ENCODE data around the gene C1QB. TPM values are rescaled to one million over a fixed set of nuclear protein-coding genes. Genes with fewer than 3 reads are reported as not detected.

The C1QB gene
- total and polyA plus RNA-seq, 2 of the 8 experiments (the other 6 are each of a cell fraction or from before 2014, with no cell fraction given): not detected

GRCh38 chr1:22660716-22661241 lies 7.7 kb downstream of the C1QB start:
- Histone ChIP-seq H4K20me1 (replicated peaks in 1 of 2; ENCODE audit: control insufficient read depth in 1 of 2, insufficient read depth in 2 of 2, low read length in 2 of 2) (peaks cover 0 to 7% of the 10 kb centered on the region in 2 experiments), H3K9ac (replicated peaks in 1 of 4; ENCODE audit: extremely low read depth in 1 of 4, low read depth in 3 of 4, low read length in 3 of 4) (no peak overlapping the region), H3K56ac (replicated peaks; ENCODE audit: insufficient read length, low read depth, low read length) (no peak overlapping the region), H2BK5ac (ENCODE audit: low read depth, low read length) (no peak overlapping the region), H3K9me3 (ENCODE audit: insufficient read depth in 2 of 2, low read depth in 1 of 2, low read length in 1 of 2) (no peaks in the 10 kb centered on the region), H3K79me2 (ENCODE audit: control insufficient read depth in 1 of 2, insufficient read depth in 2 of 2, low read length in 2 of 2) (no peaks in the 10 kb centered on the region), H3K4ac (replicated peaks; ENCODE audit: insufficient read length, low read depth, low read length) (no peak overlapping the region), H2BK120ac (replicated peaks; ENCODE audit: low read depth, low read length) (no peak overlapping the region), H3K14ac (ENCODE audit: insufficient read length) (no peak overlapping the region), H4K5ac (ENCODE audit: insufficient read length, low read depth, low read length) (no peak overlapping the region), H3K79me1 (ENCODE audit: low read depth, low read length) (no peaks in the 10 kb centered on the region), H3K4me2 (ENCODE audit: insufficient read depth in 1 of 2, low read depth in 2 of 2, low read length in 2 of 2) (no peak overlapping the region), H3K4me3 (ENCODE audit: extremely low read depth in 1 of 4, insufficient read depth in 2 of 4, low read depth in 3 of 4, low read length in 4 of 4) (no peak overlapping the region), H4K8ac (ENCODE audit: extremely low read depth, insufficient read depth, low read length) (no peak overlapping the region), H2BK15ac (ENCODE audit: low read length) (no peak overlapping the region), H2BK20ac (ENCODE audit: low read length) (no peak overlapping the region), H3K18ac (ENCODE audit: extremely low read depth, low read length) (no peak overlapping the region), H2BK12ac (ENCODE audit: low read depth, low read length) (no peak overlapping the region), H3K23me2 (ENCODE audit: low read depth, low read length) (peaks cover 9% of the 10 kb centered on the region), H3K23ac (ENCODE audit: insufficient read length) (no peak overlapping the region), H3K27me3 (replicated peaks in 1 of 4; ENCODE audit: control insufficient read depth in 3 of 4, extremely low read depth in 1 of 4, insufficient read depth in 3 of 4, low read length in 3 of 4) (no peaks in the 10 kb centered on the region; a peak in 3 of 7 replicates), H3K4me1 (replicated peaks in 1 of 4; ENCODE audit: control insufficient read depth in 3 of 4, insufficient read depth in 4 of 4, low read length in 3 of 4) (no peaks in the 10 kb centered on the region), H2AK5ac (ENCODE audit: low read depth, low read length) (no peak overlapping the region), H4K91ac (replicated peaks; ENCODE audit: insufficient read length, low read length) (no peak overlapping the region), H3K27ac (ENCODE audit: low read depth, low read length) (no peak overlapping the region), H3K36me3 (ENCODE audit: control insufficient read depth in 2 of 4, insufficient read depth in 4 of 4, low read length in 3 of 4) (no peaks in the 10 kb centered on the region), H2AFZ (ENCODE audit: low read length) (no peak overlapping the region)
- ChIA-PET CTCF (ENCODE audit: partially characterized antibody) (interaction anchor here (0.7 to 4.0 kb wide), 2 partner anchors 13 to 269 kb away, joined by 4 to 27 read pairs; no protein-coding TSS in a partner anchor), POLR2A (ENCODE audit: partially characterized antibody) (no interaction called here)
- no peak for TF ChIP-seq RAD21 (IDR thresholded peaks at IDR 0.05 in 1 of 2, conservative IDR thresholded peaks at IDR 0.05 in 1 of 2; ENCODE audit: low read depth in 2 of 2, low read length in 2 of 2)
- no peak for TF ChIP-seq SAP30 (IDR thresholded peaks at IDR 0.05; ENCODE audit: insufficient read depth, insufficient replicate concordance, low read length)
- TF ChIP-seq SIX5 (IDR thresholded peaks at IDR 0.05; ENCODE audit: low read depth, low read length): no peak
- no peak for TF ChIP-seq MAX (IDR thresholded peaks at IDR 0.05)
- no peak for TF ChIP-seq RXRA (IDR thresholded peaks at IDR 0.05; ENCODE audit: insufficient read depth, low read depth, low read length)
- no peak for DNase-seq (ENCODE audit: low read depth in 1 of 2, low spot score in 2 of 2)
- FAIRE-seq: no peak
- 93% methylated on average over 19 of the region's 19 CpGs; no CpG with 5 or more reads in 1 of the 2 experiments for WGBS, 2 experiments (ENCODE audit: extremely low coverage in 1 of 2, insufficient coverage in 1 of 2, insufficient read length in 1 of 2, insufficient replicate concordance in 2 of 2, low coverage in 1 of 2, low lambda C conversion rate in 2 of 2, missing lambda C conversion rate in 1 of 2)
